Chondrocyte (in vitro differentiated cells): Measurements from ENCODE around the gene CDK16. TPM values are rescaled to one million over a fixed set of nuclear protein-coding genes. Genes with fewer than 3 reads are reported as not detected.
A peak's percentile ranks its signal among the peaks of the same experiment; 100 is the strongest.

Source experiments
- DNase-seq: peaks from one replicate; pipeline ENCODE4 v3.0.0; 2021; ENCODE audit warnings: mixed read lengths, low spot score
- H3K27ac Mint-ChIP-seq: one replicate; pipeline ENCODE4 v1.8.0; 2021; ENCODE audit warnings: mild to moderate bottlenecking, moderate library complexity, mixed read lengths; ENCODE audit not compliant: unreplicated experiment
- H3K27me3 Mint-ChIP-seq: 2 replicates; pipeline ENCODE4 v1.8.0; 2021; ENCODE audit warnings: low read depth, mixed read lengths
- H3K36me3 Mint-ChIP-seq: 2 replicates; pipeline ENCODE4 v1.8.0; 2021; ENCODE audit warnings: low read depth, mixed read lengths
- H3K4me1 Mint-ChIP-seq: 2 replicates; pipeline ENCODE4 v1.8.0; 2021; ENCODE audit warnings: low read depth, mild to moderate bottlenecking, mixed read lengths
- H3K4me3 Mint-ChIP-seq: one replicate; pipeline ENCODE4 v1.8.0; 2021; ENCODE audit warnings: mild to moderate bottlenecking, moderate library complexity, mixed read lengths; ENCODE audit not compliant: unreplicated experiment
- H3K9me3 Mint-ChIP-seq: 2 replicates; pipeline ENCODE4 v1.8.0; 2021; ENCODE audit warnings: low read depth, mixed read lengths
- total RNA-seq: library from RNA; stranded (reverse); gene quantifications from 3 replicates; pipeline ENCODE4 v1.2.1, GENCODE V29; 2021
- TF ChIP-seq, protein P1 (sequence below): fragments of 200-600 bp; sonication (generic); IDR thresholded peaks from 2 replicates; pipeline ENCODE4 v1.5.0; 2021; ENCODE audit warnings: antibody characterized with exemption, mild to moderate bottlenecking, moderate library complexity

The CDK16 gene
- total RNA-seq, 1 donor from 2014 or later, result 172 TPM

DNA sequence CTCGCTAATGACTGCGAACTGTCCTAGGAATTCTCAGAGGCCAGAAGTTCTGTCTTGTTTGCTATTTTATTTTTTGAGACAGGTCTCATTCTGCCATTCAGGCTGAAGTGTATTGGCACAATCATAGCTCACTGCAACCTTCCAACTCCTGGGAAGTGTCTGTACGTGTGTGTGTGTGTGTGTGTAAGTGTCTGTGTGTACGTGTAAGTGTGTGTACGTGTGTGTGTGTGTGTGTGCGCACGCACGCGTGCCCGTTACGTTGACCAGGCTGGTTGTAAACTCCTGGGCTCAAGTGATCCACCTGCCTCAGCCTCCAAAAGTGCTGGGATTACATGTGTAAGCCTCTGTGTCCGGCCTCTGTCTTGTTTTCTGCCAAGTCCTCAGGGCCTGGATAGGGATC is 10.4 kb upstream of the CDK16 start:
- TF ChIP-seq, protein P1, sequence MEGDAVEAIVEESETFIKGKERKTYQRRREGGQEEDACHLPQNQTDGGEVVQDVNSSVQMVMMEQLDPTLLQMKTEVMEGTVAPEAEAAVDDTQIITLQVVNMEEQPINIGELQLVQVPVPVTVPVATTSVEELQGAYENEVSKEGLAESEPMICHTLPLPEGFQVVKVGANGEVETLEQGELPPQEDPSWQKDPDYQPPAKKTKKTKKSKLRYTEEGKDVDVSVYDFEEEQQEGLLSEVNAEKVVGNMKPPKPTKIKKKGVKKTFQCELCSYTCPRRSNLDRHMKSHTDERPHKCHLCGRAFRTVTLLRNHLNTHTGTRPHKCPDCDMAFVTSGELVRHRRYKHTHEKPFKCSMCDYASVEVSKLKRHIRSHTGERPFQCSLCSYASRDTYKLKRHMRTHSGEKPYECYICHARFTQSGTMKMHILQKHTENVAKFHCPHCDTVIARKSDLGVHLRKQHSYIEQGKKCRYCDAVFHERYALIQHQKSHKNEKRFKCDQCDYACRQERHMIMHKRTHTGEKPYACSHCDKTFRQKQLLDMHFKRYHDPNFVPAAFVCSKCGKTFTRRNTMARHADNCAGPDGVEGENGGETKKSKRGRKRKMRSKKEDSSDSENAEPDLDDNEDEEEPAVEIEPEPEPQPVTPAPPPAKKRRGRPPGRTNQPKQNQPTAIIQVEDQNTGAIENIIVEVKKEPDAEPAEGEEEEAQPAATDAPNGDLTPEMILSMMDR, result no peak
- peaks cover 67% of the 10 kb centered on the region for H3K36me3 Mint-ChIP-seq
- peak; percentile 50 for DNase-seq
- H3K27me3 Mint-ChIP-seq, result no peaks in the 10 kb centered on the region
- H3K4me1 Mint-ChIP-seq, result peaks cover 12% of the 10 kb centered on the region
- no peaks in the 10 kb centered on the region for H3K9me3 Mint-ChIP-seq
- peak overlapping the region; percentile 68 for H3K27ac Mint-ChIP-seq
- H3K4me3 Mint-ChIP-seq, result no peak overlapping the region

DNA sequence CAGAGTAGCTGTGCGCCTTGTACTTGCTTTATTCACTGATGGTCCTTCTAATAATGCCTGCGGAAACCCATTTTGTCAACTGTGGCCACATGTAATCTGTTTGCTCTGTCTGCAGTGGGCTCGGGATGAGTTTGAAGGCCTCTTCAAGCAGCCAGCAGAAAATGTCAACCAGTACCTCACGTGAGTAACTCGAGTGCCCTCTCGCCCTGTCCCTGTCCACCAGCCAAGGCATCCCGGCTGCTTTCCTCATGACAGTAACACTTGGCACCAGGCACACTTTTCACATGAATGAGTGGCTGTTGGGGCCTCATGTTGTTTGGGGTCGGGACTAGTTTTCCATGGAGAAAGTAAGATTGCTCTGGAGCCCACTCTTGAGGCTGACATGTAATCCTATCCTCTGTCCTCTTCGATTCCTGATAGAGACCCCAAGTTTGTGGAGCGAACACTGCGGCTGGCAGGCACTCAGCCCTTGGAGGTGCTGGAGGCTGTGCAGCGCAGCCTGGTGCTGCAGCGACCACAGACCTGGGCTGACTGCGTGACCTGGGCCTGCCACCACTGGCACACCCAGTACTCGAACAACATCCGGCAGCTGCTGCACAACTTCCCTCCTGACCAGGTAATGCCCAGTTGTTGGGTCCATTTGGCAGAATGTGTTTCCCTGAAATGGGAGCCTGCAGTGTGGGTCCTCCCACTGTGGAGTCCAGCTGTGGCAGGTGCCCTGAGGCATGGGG is 8.8 kb upstream of the CDK16 start:
- Mint-ChIP-seq H3K9me3 (no peaks in the 10 kb centered on the region), H3K36me3 (peaks cover 70% of the 10 kb centered on the region), H3K4me3 (no peak overlapping the region), H3K27ac (peak overlapping the region; percentile 36), H3K4me1 (peaks cover 19% of the 10 kb centered on the region), H3K27me3 (no peaks in the 10 kb centered on the region)
- DNase-seq, result peak; percentile 76
- TF ChIP-seq, protein P1, result no peak

DNA sequence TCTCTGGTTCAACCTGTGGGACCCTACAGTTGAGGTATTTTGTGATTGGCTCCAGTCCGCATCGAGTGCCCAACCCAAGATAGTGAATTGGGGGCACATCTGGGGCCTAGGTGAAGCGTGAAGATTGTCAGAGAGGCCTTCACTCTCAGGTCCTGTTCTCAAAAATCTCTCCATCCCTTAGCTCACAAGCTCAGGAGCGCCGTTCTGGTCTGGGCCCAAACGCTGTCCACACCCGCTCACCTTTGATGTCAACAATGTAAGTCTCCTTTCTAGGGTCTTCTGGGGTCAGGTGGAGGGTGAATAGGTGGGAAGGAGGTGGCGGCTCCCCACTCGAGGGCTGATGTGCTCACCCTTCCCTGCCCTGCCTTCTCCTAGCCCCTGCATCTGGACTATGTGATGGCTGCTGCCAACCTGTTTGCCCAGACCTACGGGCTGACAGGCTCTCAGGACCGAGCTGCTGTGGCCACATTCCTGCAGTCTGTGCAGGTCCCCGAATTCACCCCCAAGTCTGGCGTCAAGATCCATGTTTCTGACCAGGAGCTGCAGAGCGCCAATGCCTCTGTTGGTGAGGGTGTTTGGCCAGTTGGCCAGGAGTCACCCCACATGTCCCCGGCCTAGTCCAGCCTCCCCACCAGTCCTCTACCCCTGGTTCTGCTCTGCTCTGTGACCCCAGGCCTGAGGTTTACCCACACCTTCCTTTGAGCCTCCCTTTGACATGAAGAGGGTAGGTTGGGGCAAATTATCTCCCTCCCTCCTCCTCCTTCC is 7.6 kb upstream of the CDK16 start:
- peak; percentile 53 for DNase-seq
- Mint-ChIP-seq H3K36me3 (peaks cover 71% of the 10 kb centered on the region), H3K9me3 (no peaks in the 10 kb centered on the region), H3K4me1 (peaks cover 27% of the 10 kb centered on the region), H3K27ac (peak overlapping the region; percentile 22), H3K4me3 (no peak overlapping the region), H3K27me3 (no peaks in the 10 kb centered on the region)
- TF ChIP-seq, protein P1, result no peak

DNA sequence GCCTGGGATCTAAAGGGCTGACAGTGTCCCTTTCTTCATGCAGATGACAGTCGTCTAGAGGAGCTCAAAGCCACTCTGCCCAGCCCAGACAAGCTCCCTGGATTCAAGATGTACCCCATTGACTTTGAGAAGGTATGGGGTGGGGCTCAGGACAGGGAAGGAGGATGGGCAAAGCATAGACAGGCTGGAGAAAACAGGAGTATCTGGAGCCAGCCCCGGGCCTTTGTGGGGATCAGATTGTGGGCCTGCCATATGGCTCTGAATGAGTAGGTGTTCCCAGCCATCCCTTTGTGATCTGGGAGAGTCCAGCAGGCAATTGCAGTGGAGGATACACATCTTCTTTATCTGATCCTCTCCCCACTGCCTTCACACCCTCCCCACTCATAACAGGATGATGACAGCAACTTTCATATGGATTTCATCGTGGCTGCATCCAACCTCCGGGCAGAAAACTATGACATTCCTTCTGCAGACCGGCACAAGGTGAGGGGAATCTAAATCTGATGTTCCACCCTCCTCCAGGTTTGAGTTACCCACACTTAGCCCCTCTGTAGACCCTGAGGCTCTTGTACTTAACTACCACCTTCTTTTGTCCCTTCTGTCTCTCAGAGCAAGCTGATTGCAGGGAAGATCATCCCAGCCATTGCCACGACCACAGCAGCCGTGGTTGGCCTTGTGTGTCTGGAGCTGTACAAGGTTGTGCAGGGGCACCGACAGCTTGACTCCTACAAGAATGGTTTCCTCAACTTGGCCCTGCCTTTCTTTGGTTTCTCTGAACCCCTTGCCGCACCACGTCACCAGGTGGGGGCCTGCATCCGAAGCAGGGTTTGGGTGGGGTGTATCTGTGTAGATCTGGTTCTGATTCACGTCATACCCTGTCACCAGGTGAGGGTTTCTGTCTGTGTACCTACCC is 5.8 kb upstream of the CDK16 start:
- H3K9me3 Mint-ChIP-seq, result no peaks in the 10 kb centered on the region
- H3K4me3 Mint-ChIP-seq, result no peak overlapping the region
- peaks cover 35% of the 10 kb centered on the region for H3K4me1 Mint-ChIP-seq
- H3K27me3 Mint-ChIP-seq, result no peaks in the 10 kb centered on the region
- TF ChIP-seq, protein P1, result no peak
- H3K36me3 Mint-ChIP-seq, result peaks cover 64% of the 10 kb centered on the region
- DNase-seq, result peak; percentile 72
- peak overlapping the region; percentile 80 for H3K27ac Mint-ChIP-seq
